Keratinocyte (primary cell): ENCODE results near the gene PPP1R14D.

ENCODE experiments used
- EZH2 ChIP-seq: IDR thresholded peaks from one replicate; pipeline ENCODE4 v1.6.1; 2012; ENCODE audit warnings: inconsistent platforms, mild to moderate bottlenecking, low read length, moderate library complexity
- TF ChIP-seq, protein P1 (sequence below), 3 experiments: IDR thresholded peaks in 1 of 3; conservative IDR thresholded peaks in 1 of 3; optimal IDR thresholded peaks in 1 of 3; 2 replicates in 2 of 3; 3 replicates in 1 of 3; pipeline versions ENCODE3 to v1.5.1; 2011; ENCODE audit warnings: low read length in 3 of 3, mild to moderate bottlenecking in 3 of 3, moderate library complexity in 2 of 3, control low read depth in 1 of 3, inconsistent platforms in 1 of 3; ENCODE audit not compliant: insufficient read depth in 2 of 3; ENCODE audit errors: extremely low read depth in 1 of 3

DNA sequence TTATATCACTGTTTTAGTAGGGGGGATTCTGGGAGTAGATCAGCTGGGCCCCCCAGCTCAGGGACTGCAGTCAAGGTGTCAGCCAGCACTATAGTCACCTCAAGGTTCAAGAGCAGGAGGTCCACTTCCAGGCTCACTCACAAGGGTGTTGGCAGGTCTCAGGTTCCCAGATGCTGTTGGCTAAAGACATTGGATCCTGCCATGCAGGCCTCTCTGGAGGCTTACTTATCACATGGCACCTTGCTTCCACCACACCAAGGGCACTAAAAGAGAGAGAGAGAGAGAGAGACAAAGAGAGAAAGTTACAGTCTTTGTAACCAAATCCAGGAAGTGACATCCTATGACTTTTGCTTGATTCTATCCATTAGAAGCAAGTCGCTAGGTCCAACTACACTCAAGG is 7.5 kb upstream of the PPP1R14D start:
- TF ChIP-seq, protein P1, sequence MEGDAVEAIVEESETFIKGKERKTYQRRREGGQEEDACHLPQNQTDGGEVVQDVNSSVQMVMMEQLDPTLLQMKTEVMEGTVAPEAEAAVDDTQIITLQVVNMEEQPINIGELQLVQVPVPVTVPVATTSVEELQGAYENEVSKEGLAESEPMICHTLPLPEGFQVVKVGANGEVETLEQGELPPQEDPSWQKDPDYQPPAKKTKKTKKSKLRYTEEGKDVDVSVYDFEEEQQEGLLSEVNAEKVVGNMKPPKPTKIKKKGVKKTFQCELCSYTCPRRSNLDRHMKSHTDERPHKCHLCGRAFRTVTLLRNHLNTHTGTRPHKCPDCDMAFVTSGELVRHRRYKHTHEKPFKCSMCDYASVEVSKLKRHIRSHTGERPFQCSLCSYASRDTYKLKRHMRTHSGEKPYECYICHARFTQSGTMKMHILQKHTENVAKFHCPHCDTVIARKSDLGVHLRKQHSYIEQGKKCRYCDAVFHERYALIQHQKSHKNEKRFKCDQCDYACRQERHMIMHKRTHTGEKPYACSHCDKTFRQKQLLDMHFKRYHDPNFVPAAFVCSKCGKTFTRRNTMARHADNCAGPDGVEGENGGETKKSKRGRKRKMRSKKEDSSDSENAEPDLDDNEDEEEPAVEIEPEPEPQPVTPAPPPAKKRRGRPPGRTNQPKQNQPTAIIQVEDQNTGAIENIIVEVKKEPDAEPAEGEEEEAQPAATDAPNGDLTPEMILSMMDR (optimal IDR thresholded peaks at IDR 0.05 in 1 of 3, IDR thresholded peaks at IDR 0.05 in 1 of 3, conservative IDR thresholded peaks at IDR 0.05 in 1 of 3; ENCODE audit: extremely low read depth in 1 of 3, insufficient read depth in 2 of 3, low read length in 3 of 3) = no peak
- no peak for TF ChIP-seq EZH2
